Parathyroid adenoma (tissue), 2 donors: Measurements from ENCODE around the gene PARD3B.

ENCODE experiments used
- H2AFZ ChIP-seq: fragments of 300-600 bp; sonication (generic); one replicate; pipeline ENCODE4 v1.7.0; 2017; ENCODE audit warnings: antibody characterized with exemption, mild to moderate bottlenecking
- H3K27ac ChIP-seq: fragments of 300-600 bp; sonication (generic); one replicate; pipeline ENCODE4 v1.7.0; 2017
- H3K27me3 ChIP-seq: fragments of 300-600 bp; sonication (generic); one replicate; pipeline ENCODE4 v1.7.0; 2017; ENCODE audit warnings: low read length; ENCODE audit not compliant: control insufficient read depth, insufficient read depth
- H3K36me3 ChIP-seq: fragments of 300-600 bp; sonication (generic); one replicate; pipeline ENCODE4 v1.7.0; 2017; ENCODE audit warnings: low read length; ENCODE audit not compliant: control insufficient read depth, insufficient read depth
- H3K4me1 ChIP-seq: fragments of 300-600 bp; sonication (generic); one replicate; pipeline ENCODE4 v1.7.0; 2017; ENCODE audit warnings: control low read depth
- H3K4me2 ChIP-seq: fragments of 300-600 bp; sonication (generic); one replicate; pipeline ENCODE4 v1.7.0; 2017; ENCODE audit warnings: low read length
- H3K4me3 ChIP-seq: fragments of 300-600 bp; sonication (generic); one replicate; pipeline ENCODE4 v1.7.0; 2017; ENCODE audit warnings: low read depth, low read length
- H3K79me2 ChIP-seq: fragments of 300-600 bp; sonication (generic); one replicate; pipeline ENCODE4 v1.7.0; 2017; ENCODE audit warnings: control low read depth
- H3K9ac ChIP-seq: fragments of 300-600 bp; sonication (generic); one replicate; pipeline ENCODE4 v1.7.0; 2017; ENCODE audit warnings: mild to moderate bottlenecking
- H3K9me3 ChIP-seq: fragments of 300-600 bp; sonication (generic); one replicate; pipeline ENCODE4 v1.7.0; 2017; ENCODE audit warnings: low read length; ENCODE audit not compliant: control insufficient read depth
- TF ChIP-seq, protein P1 (sequence below): fragments of 300-600 bp; sonication (generic); IDR thresholded peaks from one replicate; pipeline ENCODE4 v1.7.0; 2017; ENCODE audit warnings: antibody characterized with exemption, mild to moderate bottlenecking
- donor health status: primary hyperparathyroidism.

PARD3B gene

DNA sequence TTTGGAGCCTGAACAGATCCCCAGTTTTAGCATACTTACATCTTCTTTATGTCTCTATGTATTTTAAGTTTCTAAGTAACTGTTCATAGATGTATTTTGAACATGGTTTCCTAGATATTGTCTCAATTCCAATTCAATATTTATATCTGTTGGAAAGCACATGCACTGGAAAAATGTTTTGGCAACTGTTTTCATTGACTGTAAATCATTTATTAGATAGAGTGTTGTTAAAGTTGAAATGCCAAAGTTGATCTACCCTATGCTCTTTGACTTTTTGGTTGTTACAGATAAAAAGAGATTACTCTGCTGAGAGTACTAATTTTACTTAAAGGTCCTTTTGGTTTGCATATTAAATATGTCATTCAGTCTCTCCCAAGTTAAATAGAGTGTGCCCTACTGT lies 792.0 kb downstream of the PARD3B start:
- no peaks in the 10 kb centered on the region for H3K79me2 ChIP-seq
- no peak overlapping the region for H3K27ac ChIP-seq
- H2AFZ ChIP-seq = no peak overlapping the region
- H3K9ac ChIP-seq = no peak overlapping the region
- TF ChIP-seq, protein P1, sequence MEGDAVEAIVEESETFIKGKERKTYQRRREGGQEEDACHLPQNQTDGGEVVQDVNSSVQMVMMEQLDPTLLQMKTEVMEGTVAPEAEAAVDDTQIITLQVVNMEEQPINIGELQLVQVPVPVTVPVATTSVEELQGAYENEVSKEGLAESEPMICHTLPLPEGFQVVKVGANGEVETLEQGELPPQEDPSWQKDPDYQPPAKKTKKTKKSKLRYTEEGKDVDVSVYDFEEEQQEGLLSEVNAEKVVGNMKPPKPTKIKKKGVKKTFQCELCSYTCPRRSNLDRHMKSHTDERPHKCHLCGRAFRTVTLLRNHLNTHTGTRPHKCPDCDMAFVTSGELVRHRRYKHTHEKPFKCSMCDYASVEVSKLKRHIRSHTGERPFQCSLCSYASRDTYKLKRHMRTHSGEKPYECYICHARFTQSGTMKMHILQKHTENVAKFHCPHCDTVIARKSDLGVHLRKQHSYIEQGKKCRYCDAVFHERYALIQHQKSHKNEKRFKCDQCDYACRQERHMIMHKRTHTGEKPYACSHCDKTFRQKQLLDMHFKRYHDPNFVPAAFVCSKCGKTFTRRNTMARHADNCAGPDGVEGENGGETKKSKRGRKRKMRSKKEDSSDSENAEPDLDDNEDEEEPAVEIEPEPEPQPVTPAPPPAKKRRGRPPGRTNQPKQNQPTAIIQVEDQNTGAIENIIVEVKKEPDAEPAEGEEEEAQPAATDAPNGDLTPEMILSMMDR = no peak
- no peaks in the 10 kb centered on the region for H3K9me3 ChIP-seq
- no peaks in the 10 kb centered on the region for H3K36me3 ChIP-seq
- H3K4me2 ChIP-seq = no peak overlapping the region
- H3K4me1 ChIP-seq = no peaks in the 10 kb centered on the region
- H3K4me3 ChIP-seq = no peak overlapping the region
- H3K27me3 ChIP-seq = no peaks in the 10 kb centered on the region

DNA sequence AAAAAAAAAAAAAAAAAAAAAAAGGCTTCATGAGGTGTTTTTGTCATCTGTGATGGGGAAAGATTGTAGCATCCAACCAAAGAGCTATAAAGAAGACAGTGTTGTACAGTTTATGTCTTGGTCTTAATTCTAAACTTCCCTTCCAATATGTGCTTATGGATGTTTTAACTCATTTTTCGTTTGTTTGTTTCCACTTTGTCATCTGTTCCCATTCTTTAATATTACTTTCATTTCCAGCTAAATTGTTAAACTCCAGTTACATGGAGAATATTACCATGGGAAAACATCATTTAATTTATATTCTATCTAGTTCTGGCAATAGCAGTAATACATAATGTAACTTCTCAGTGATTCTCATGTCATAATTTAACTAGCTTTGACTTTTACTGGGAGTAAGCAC lies 792.9 kb downstream of the PARD3B start:
- Histone ChIP-seq H3K36me3 (no peaks in the 10 kb centered on the region), H3K4me1 (no peaks in the 10 kb centered on the region), H3K9ac (no peak overlapping the region), H3K79me2 (no peaks in the 10 kb centered on the region), H2AFZ (no peak overlapping the region), H3K9me3 (no peaks in the 10 kb centered on the region), H3K4me3 (no peak overlapping the region), H3K27me3 (no peaks in the 10 kb centered on the region), H3K27ac (no peak overlapping the region), H3K4me2 (no peak overlapping the region)
- TF ChIP-seq, protein P1 = no peak

- Histone ChIP-seq H3K4me2 (no peak overlapping the region), H2AFZ (no peak overlapping the region), H3K27me3 (no peaks in the 10 kb centered on the region), H3K9ac (no peak overlapping the region), H3K79me2 (no peaks in the 10 kb centered on the region), H3K36me3 (no peaks in the 10 kb centered on the region), H3K27ac (no peak overlapping the region), H3K9me3 (no peaks in the 10 kb centered on the region), H3K4me3 (no peak overlapping the region), H3K4me1 (no peaks in the 10 kb centered on the region)
- TF ChIP-seq, protein P1 = no peak
Observed at GRCh38 chr2:205343103-205343502, 797.8 kb downstream of the PARD3B start.

- Histone ChIP-seq H3K36me3 (no peaks in the 10 kb centered on the region), H3K27me3 (no peaks in the 10 kb centered on the region), H3K4me2 (no peak overlapping the region), H3K9ac (no peak overlapping the region), H3K79me2 (no peaks in the 10 kb centered on the region), H3K27ac (no peak overlapping the region), H3K4me1 (no peaks in the 10 kb centered on the region), H3K9me3 (no peaks in the 10 kb centered on the region), H2AFZ (no peak overlapping the region), H3K4me3 (no peak overlapping the region)
- TF ChIP-seq, protein P1 = no peak
Observed at GRCh38 chr2:205346649-205347048, 801.4 kb downstream of the PARD3B start.

- Histone ChIP-seq H3K9me3 (no peaks in the 10 kb centered on the region), H2AFZ (no peak overlapping the region), H3K4me3 (no peak overlapping the region), H3K27ac (no peak overlapping the region), H3K27me3 (no peaks in the 10 kb centered on the region), H3K4me1 (no peaks in the 10 kb centered on the region), H3K36me3 (no peaks in the 10 kb centered on the region), H3K4me2 (no peak overlapping the region), H3K9ac (no peak overlapping the region), H3K79me2 (no peaks in the 10 kb centered on the region)
- TF ChIP-seq, protein P1 = no peak
Observed at GRCh38 chr2:205347899-205348298, 802.6 kb downstream of the PARD3B start.
